Measurements from ENCODE around the gene AGAP1. TPM values are rescaled to one million over a fixed set of nuclear protein-coding genes. Genes with fewer than 3 reads are reported as not detected.

Gene AGAP1
- total RNA-seq, 1 donor, result 18.5 TPM

GRCh38 chr2:236012155-236012554, 518.3 kb downstream of the AGAP1 start:
- Histone ChIP-seq H3K27me3 (ENCODE audit: insufficient read depth, low read length) (no peaks in the 10 kb centered on the region), H3K9me3 (ENCODE audit: low read depth, low read length) (no peaks in the 10 kb centered on the region), H3K4me1 (ENCODE audit: insufficient read depth, low read length) (no peaks in the 10 kb centered on the region), H3K27ac (ENCODE audit: low read depth, low read length) (no peak overlapping the region), H2AFZ (ENCODE audit: low read length) (no peak overlapping the region), H4K20me1 (ENCODE audit: insufficient read depth, low read length) (no peaks in the 10 kb centered on the region), H3K36me3 (ENCODE audit: insufficient read depth, low read length) (no peaks in the 10 kb centered on the region), H3K4me2 (ENCODE audit: insufficient read depth, low read length) (no peak overlapping the region), H3K4me3 (ENCODE audit: insufficient read depth, low read length) (no peak overlapping the region), H3K79me2 (ENCODE audit: insufficient read depth, low read length) (no peaks in the 10 kb centered on the region)
- DNase-seq (ENCODE audit: insufficient read length, low spot score, missing footprints), result no peak
- no peak for TF ChIP-seq CTCF (IDR thresholded peaks at IDR 0.05; ENCODE audit: extremely low read depth, low read depth, low read length)

- DNase-seq (ENCODE audit: insufficient read length, low spot score, missing footprints), result no peak
- Histone ChIP-seq H4K20me1 (ENCODE audit: insufficient read depth, low read length) (peaks cover 2% of the 10 kb centered on the region), H3K4me2 (ENCODE audit: insufficient read depth, low read length) (no peak overlapping the region), H3K4me1 (ENCODE audit: insufficient read depth, low read length) (no peaks in the 10 kb centered on the region), H3K4me3 (ENCODE audit: insufficient read depth, low read length) (no peak overlapping the region), H3K9me3 (ENCODE audit: low read depth, low read length) (no peaks in the 10 kb centered on the region), H3K79me2 (ENCODE audit: insufficient read depth, low read length) (no peaks in the 10 kb centered on the region), H3K27me3 (ENCODE audit: insufficient read depth, low read length) (no peaks in the 10 kb centered on the region), H3K36me3 (ENCODE audit: insufficient read depth, low read length) (no peaks in the 10 kb centered on the region), H3K27ac (ENCODE audit: low read depth, low read length) (no peak overlapping the region), H2AFZ (ENCODE audit: low read length) (no peak overlapping the region)
- no peak for TF ChIP-seq CTCF (IDR thresholded peaks at IDR 0.05; ENCODE audit: extremely low read depth, low read depth, low read length)
These were observed 520.7 kb downstream of the AGAP1 start for GRCh38 chr2:236014408-236015131.

GRCh38 chr2:236015171-236015570, 521.3 kb downstream of the AGAP1 start:
- no peak overlapping the region for H2AFZ ChIP-seq (ENCODE audit: low read length)
- no peak overlapping the region for H3K4me3 ChIP-seq (ENCODE audit: insufficient read depth, low read length)
- no peaks in the 10 kb centered on the region for H3K36me3 ChIP-seq (ENCODE audit: insufficient read depth, low read length)
- peaks cover 6% of the 10 kb centered on the region for H4K20me1 ChIP-seq (ENCODE audit: insufficient read depth, low read length)
- H3K4me2 ChIP-seq (ENCODE audit: insufficient read depth, low read length), result no peak overlapping the region
- H3K9me3 ChIP-seq (ENCODE audit: low read depth, low read length), result no peaks in the 10 kb centered on the region
- no peaks in the 10 kb centered on the region for H3K79me2 ChIP-seq (ENCODE audit: insufficient read depth, low read length)
- TF ChIP-seq CTCF (IDR thresholded peaks at IDR 0.05; ENCODE audit: extremely low read depth, low read depth, low read length), result no peak
- no peaks in the 10 kb centered on the region for H3K27me3 ChIP-seq (ENCODE audit: insufficient read depth, low read length)
- H3K4me1 ChIP-seq (ENCODE audit: insufficient read depth, low read length), result no peaks in the 10 kb centered on the region
- no peak for DNase-seq (ENCODE audit: insufficient read length, low spot score, missing footprints)
- H3K27ac ChIP-seq (ENCODE audit: low read depth, low read length), result no peak overlapping the region

- H4K20me1 ChIP-seq (ENCODE audit: insufficient read depth, low read length), result peaks cover 6% of the 10 kb centered on the region
- TF ChIP-seq CTCF (IDR thresholded peaks at IDR 0.05; ENCODE audit: extremely low read depth, low read depth, low read length), result no peak
- H3K4me2 ChIP-seq (ENCODE audit: insufficient read depth, low read length), result no peak overlapping the region
- no peaks in the 10 kb centered on the region for H3K27me3 ChIP-seq (ENCODE audit: insufficient read depth, low read length)
- H3K9me3 ChIP-seq (ENCODE audit: low read depth, low read length), result no peaks in the 10 kb centered on the region
- H3K79me2 ChIP-seq (ENCODE audit: insufficient read depth, low read length), result no peaks in the 10 kb centered on the region
- H3K36me3 ChIP-seq (ENCODE audit: insufficient read depth, low read length), result no peaks in the 10 kb centered on the region
- no peak overlapping the region for H3K27ac ChIP-seq (ENCODE audit: low read depth, low read length)
- no peak for DNase-seq (ENCODE audit: insufficient read length, low spot score, missing footprints)
- H3K4me3 ChIP-seq (ENCODE audit: insufficient read depth, low read length), result no peak overlapping the region
- no peak overlapping the region for H2AFZ ChIP-seq (ENCODE audit: low read length)
- H3K4me1 ChIP-seq (ENCODE audit: insufficient read depth, low read length), result no peaks in the 10 kb centered on the region
These were observed 522.7 kb downstream of the AGAP1 start for GRCh38 chr2:236016496-236016895.
